ENCODE results near the gene NBDY. TPM values are rescaled to one million over a fixed set of nuclear protein-coding genes. Genes with fewer than 3 reads are reported as not detected.

Gene NBDY
- total RNA-seq, 2 donors from 2014 or later = 64.2 to 83.5 TPM

DNA sequence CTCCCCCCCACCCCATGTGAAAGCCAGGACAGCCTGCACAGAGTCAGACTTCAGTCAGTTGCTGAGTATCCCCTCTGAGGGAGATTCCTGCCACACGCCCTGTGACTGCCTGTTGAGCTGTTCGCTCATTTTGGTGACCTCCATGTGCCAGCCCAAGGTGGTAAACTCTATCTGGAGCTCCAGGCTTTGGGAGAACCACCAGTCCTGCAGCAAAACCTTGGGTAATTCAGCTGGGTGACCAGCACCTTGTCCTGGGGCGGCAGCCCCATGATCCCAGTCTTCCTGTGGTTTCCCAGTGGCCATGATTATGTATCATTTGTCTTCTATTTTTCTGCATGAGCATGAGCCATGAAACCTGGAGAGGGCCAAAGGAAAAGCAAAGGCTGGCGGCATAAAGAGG is 73.4 kb downstream of the NBDY start:
- Mint-ChIP-seq H3K4me3 (no peak overlapping the region), H3K36me3 (ENCODE audit: low read depth) (peaks cover 23% of the 10 kb centered on the region), H3K4me1 (peaks cover 20% of the 10 kb centered on the region), H3K9me3 (peaks cover 73% of the 10 kb centered on the region), H3K27me3 (ENCODE audit: insufficient read depth) (no peaks in the 10 kb centered on the region), H3K27ac (no peak overlapping the region)
- Histone ChIP-seq H3K9ac (ENCODE audit: extremely low read depth, low read length, poor library complexity, severe bottlenecking) (no peak overlapping the region), H3K27ac (ENCODE audit: low read depth, low read length) (no peak overlapping the region), H3K4me3 (ENCODE audit: low read length) (no peak overlapping the region), H3K4me1 (ENCODE audit: control insufficient read depth, insufficient read depth, low read length) (no peaks in the 10 kb centered on the region), H3K9me3 (ENCODE audit: control insufficient read depth, low read length) (no peaks in the 10 kb centered on the region), H3K36me3 (ENCODE audit: control insufficient read depth, insufficient read depth, low read length) (no peaks in the 10 kb centered on the region), H3K27me3 (ENCODE audit: control insufficient read depth, insufficient read depth, low read length, poor library complexity, severe bottlenecking) (no peaks in the 10 kb centered on the region)
- TF ChIP-seq, protein P1, sequence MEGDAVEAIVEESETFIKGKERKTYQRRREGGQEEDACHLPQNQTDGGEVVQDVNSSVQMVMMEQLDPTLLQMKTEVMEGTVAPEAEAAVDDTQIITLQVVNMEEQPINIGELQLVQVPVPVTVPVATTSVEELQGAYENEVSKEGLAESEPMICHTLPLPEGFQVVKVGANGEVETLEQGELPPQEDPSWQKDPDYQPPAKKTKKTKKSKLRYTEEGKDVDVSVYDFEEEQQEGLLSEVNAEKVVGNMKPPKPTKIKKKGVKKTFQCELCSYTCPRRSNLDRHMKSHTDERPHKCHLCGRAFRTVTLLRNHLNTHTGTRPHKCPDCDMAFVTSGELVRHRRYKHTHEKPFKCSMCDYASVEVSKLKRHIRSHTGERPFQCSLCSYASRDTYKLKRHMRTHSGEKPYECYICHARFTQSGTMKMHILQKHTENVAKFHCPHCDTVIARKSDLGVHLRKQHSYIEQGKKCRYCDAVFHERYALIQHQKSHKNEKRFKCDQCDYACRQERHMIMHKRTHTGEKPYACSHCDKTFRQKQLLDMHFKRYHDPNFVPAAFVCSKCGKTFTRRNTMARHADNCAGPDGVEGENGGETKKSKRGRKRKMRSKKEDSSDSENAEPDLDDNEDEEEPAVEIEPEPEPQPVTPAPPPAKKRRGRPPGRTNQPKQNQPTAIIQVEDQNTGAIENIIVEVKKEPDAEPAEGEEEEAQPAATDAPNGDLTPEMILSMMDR (conservative IDR thresholded peaks at IDR 0.05) = no peak
- DNase-seq = no peak
- 97 to 100% methylated on average over 1 to 4 of the region's 4 CpGs for WGBS, 2 experiments (ENCODE audit: insufficient coverage in 1 of 2, insufficient read length in 1 of 2)

DNA sequence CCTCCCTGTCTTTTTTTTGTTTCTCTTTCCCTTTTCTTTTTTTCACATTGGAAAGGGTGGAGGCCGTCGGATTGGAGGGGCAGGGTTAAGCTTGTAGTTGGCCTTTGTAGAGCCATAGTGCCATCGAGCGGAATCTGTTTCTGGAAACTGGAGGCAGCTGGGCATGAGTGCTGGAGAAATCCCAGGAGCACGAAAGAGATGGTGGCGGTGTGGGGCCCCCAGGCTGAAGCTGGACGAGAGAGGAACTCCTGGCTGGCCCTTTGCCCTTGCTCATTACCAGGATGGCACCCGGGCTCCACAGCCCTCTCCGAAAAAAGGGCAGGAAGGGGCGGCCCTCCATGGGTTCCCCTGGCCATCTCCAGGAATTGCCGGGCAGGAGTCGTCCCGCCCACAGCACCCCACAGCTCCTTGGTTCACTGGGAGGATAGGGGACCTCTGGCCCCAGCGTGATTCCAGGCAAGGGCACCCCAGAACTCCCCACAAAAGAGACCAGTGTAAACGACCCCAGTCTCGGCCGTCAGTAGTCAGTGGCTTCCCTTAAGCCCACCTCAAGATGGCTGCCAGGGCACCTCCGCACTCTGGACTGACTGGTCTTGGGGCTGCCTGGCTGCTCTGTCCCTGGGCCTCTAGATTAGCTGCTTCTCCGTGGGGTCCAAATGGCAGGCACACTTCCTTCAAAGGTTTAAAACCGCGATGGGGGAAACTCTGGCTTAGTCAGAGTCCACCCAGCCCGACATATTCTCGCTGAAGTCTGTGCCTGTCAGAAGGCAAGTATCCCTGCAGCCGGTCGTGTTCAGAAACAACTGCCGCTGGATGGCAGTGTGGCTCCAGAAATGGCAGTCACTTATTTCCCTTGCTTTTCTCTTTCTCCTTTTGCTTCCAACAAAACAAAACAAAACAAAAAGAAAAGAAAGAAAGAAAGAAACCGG is 74.1 kb downstream of the NBDY start:
- DNase-seq = peak; percentile 89
- Histone ChIP-seq H3K4me3 (ENCODE audit: low read length) (no peak overlapping the region), H3K4me1 (ENCODE audit: control insufficient read depth, insufficient read depth, low read length) (no peaks in the 10 kb centered on the region), H3K9me3 (ENCODE audit: control insufficient read depth, low read length) (no peaks in the 10 kb centered on the region), H3K27me3 (ENCODE audit: control insufficient read depth, insufficient read depth, low read length, poor library complexity, severe bottlenecking) (no peaks in the 10 kb centered on the region), H3K36me3 (ENCODE audit: control insufficient read depth, insufficient read depth, low read length) (no peaks in the 10 kb centered on the region), H3K9ac (ENCODE audit: extremely low read depth, low read length, poor library complexity, severe bottlenecking) (no peak overlapping the region), H3K27ac (ENCODE audit: low read depth, low read length) (no peak overlapping the region)
- 49 to 71% methylated on average over 3 to 26 of the region's 27 CpGs for WGBS, 2 experiments (ENCODE audit: insufficient coverage in 1 of 2, insufficient read length in 1 of 2)
- Mint-ChIP-seq H3K36me3 (ENCODE audit: low read depth) (peaks cover 18% of the 10 kb centered on the region), H3K4me1 (peaks cover 15% of the 10 kb centered on the region), H3K9me3 (peaks cover 68% of the 10 kb centered on the region), H3K27me3 (ENCODE audit: insufficient read depth) (no peaks in the 10 kb centered on the region), H3K27ac (peak overlapping the region; percentile 74), H3K4me3 (no peak overlapping the region)
- TF ChIP-seq, protein P1 (conservative IDR thresholded peaks at IDR 0.05) = peak; percentile 72

DNA sequence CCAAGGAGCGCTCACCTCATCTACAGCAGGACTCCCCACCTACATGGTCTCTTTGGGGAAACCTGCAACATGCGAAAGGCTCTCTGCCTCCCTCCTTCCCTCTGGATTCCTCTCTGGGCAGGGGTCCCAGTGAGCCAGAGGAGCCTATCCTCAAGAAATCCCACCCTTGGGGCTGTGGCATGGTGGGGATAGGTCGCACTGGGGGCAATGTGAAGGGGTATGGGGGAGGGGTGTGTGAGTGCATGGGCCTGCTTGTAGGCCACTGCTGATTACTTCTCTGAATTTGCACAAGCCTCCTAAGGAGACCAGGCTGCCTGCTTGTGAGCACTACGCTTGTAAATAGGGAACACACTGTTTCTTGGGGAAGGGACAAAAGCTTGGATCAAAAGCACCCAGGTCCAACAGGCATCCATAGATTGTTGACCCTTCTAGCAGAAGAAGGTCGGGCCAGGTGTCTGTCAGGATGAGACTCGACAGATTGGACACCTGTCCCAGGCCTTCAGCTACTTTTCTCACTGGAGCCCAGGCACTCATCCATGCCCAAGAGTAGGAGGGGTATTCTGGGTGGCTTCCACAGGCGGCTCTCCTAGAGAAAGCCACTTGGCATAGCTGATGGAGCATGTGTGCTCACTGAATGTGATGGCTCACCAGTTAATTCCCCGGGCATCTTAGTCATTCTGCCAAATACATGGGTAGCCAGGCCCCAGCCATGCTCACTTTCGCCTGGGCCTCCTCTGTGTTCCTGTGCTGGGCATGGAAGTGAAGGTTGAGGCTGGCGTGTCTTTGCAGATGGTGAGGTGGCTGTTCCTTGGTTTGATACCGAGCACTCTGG is 75.0 kb downstream of the NBDY start:
- TF ChIP-seq, protein P1 (conservative IDR thresholded peaks at IDR 0.05) = no peak
- H3K27me3 ChIP-seq (ENCODE audit: control insufficient read depth, insufficient read depth, low read length, poor library complexity, severe bottlenecking) = no peaks in the 10 kb centered on the region
- Mint-ChIP-seq H3K27me3 (ENCODE audit: insufficient read depth) (no peaks in the 10 kb centered on the region), H3K4me3 (no peak overlapping the region), H3K4me1 (peaks cover 15% of the 10 kb centered on the region), H3K9me3 (peaks cover 71% of the 10 kb centered on the region), H3K27ac (peak overlapping the region; percentile 74), H3K36me3 (ENCODE audit: low read depth) (peaks cover 18% of the 10 kb centered on the region)
- H3K9ac ChIP-seq (ENCODE audit: extremely low read depth, low read length, poor library complexity, severe bottlenecking) = no peak overlapping the region
- H3K4me1 ChIP-seq (ENCODE audit: control insufficient read depth, insufficient read depth, low read length) = no peaks in the 10 kb centered on the region
- DNase-seq = peak; percentile 29
- 84% methylated on average over 10 of the region's 11 CpGs; no CpG with 5 or more reads in 1 of the 2 experiments for WGBS, 2 experiments (ENCODE audit: insufficient coverage in 1 of 2, insufficient read length in 1 of 2)
- no peaks in the 10 kb centered on the region for H3K9me3 ChIP-seq (ENCODE audit: control insufficient read depth, low read length)
- no peaks in the 10 kb centered on the region for H3K36me3 ChIP-seq (ENCODE audit: control insufficient read depth, insufficient read depth, low read length)
- no peak overlapping the region for H3K27ac ChIP-seq (ENCODE audit: low read depth, low read length)
- H3K4me3 ChIP-seq (ENCODE audit: low read length) = no peak overlapping the region
